Measurements from ENCODE around the gene KRABD2.
"Not testable (repeated sequence)": the region's sequence is repeated elsewhere in the genome, so short reads cannot be mapped to it uniquely, and the experiment has no call there.

The KRABD2 gene

DNA sequence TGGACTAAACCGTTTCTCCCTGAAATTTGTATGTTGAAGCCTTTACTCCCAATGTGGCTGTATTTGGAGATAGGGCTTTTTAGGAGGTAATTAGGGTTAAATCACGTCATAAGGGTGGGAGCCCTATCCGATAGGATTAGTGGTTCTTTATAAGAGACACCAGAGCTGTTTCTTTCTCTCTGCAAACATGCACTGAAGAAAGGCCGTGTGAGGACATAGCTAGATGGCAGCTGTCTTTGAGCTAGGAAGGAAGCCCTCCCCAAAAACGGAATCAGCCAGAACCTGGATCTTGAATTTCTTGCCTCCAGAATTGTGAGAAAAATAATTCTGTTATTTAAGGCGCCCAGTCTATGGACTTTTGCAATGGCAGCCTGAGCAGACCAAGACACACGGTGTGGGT lies 22.8 kb downstream of the KRABD2 start:
- H3K27ac Mint-ChIP-seq, result no peak overlapping the region
- DNase-seq, result no peak
- H3K9me3 Mint-ChIP-seq, result no peaks in the 10 kb centered on the region
- POLR2A ChIA-PET, result no interaction called here
- H3K4me1 Mint-ChIP-seq, result peaks cover 0 to 2% (median 0%) of the 10 kb centered on the region in 4 donors
- H3K27me3 Mint-ChIP-seq, result peaks cover 0 to 13% (median 3%) of the 10 kb centered on the region in 5 donors
- no peak for ATAC-seq
- H3K4me3 Mint-ChIP-seq, result no peak overlapping the region
- H3K36me3 Mint-ChIP-seq, result peaks cover 0 to 2% (median 0%) of the 10 kb centered on the region in 3 donors

DNA sequence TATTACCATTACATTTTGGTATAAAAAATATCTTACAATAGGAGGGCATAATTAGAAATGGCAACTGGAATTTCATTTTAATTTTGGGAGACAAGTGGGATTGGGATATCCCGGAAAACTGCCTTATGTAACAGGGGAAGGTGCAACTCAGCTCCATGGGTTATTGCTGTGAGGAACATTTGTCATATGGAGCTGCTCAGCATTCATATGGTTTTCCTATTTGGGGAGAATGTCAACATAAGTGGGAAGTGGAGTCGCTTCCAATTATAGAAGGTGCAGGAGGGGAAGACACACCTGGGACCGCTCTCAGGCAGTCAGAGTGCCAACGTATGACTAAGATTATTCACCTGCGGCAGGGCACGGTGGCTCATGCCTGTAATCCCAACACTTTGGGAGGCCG lies 26.2 kb downstream of the KRABD2 start:
- Mint-ChIP-seq H3K4me1 (peaks cover 0 to 3% (median 0%) of the 10 kb centered on the region in 4 donors), H3K36me3 (no peaks in the 10 kb centered on the region), H3K27me3 (peaks cover 6 to 33% (median 13%) of the 10 kb centered on the region in 5 donors), H3K9me3 (no peaks in the 10 kb centered on the region), H3K4me3 (no peak overlapping the region), H3K27ac (peak overlapping the region in 1 of 10 donors; percentile 30)
- ATAC-seq (no peak), DNase-seq (no peak)
- POLR2A ChIA-PET, result no interaction called here

DNA sequence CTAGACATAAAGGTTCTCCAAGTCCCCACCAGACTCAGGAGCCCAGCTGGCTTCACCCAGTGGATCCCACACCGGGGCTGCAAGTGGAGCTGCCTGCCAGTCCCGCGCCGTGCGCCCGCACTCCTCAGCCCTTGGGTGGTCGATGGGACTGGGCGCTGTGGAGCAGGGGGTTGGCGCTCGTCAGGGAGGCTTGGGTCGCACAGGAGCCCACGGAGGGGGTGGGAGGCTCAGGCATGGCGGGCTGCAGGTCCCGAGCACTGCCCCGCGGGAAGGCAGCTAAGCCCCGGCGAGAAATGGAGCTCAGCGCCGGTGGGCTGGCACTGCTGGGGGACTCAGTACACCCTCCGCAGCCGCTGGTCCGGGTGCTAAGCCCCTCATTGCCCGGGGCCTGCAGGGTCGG lies 29.5 kb downstream of the KRABD2 start:
- peaks cover 6 to 36% (median 13%) of the 10 kb centered on the region in 5 donors for H3K27me3 Mint-ChIP-seq
- H3K4me3 Mint-ChIP-seq, DNase-seq, ATAC-seq, H3K27ac Mint-ChIP-seq, POLR2A ChIA-PET, H3K9me3 Mint-ChIP-seq, H3K36me3 Mint-ChIP-seq, H3K4me1 Mint-ChIP-seq: not testable (repeated sequence)

DNA sequence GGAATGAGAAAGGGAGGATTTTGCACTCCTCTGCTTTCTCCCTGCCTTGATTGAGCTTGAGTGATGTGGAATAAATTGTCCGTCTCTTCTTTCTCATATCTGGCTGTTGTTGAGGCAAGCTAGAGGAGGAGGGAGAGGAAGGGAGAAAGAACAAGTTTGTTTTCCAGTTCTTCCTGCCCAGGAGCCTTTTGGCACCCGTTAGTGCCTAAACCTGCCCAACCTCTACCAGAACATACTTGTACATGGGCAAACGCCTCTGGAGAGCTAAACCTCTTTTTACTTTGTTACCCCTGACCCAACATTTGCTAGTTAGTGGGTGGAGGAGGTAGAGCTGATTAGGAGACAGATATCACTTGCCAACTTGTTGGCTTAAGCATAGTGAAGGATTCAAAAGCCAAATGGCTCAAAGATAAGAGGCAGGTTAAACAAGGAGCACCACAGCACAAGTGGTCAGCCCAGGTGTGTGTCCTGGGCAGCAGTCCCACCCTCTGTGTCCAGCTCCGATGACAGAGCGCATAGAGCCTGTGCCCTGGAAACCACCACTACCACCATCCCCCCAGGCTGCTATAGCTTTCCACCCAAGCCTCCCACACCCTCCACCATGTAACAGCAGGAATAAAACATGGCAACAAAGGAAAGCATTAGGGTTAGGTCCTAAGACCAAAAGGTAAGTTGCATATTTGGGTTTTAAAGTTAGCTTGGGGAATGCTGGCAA lies 30.4 kb downstream of the KRABD2 start:
- H3K4me1 Mint-ChIP-seq, result peaks cover 0 to 3% (median 0%) of the 10 kb centered on the region in 4 donors
- peaks cover 6 to 36% (median 13%) of the 10 kb centered on the region in 5 donors for H3K27me3 Mint-ChIP-seq
- H3K36me3 Mint-ChIP-seq, result no peaks in the 10 kb centered on the region
- POLR2A ChIA-PET, result interaction anchor here (0.5 kb wide), 1 partner anchor 20 kb away, joined by 3 read pairs; no protein-coding TSS in a partner anchor
- ATAC-seq, result no peak
- H3K9me3 Mint-ChIP-seq, result no peaks in the 10 kb centered on the region
- H3K4me3 Mint-ChIP-seq, result no peak overlapping the region
- peak overlapping the region in 1 of 10 donors; percentile 19 for H3K27ac Mint-ChIP-seq
- DNase-seq, result no peak

DNA sequence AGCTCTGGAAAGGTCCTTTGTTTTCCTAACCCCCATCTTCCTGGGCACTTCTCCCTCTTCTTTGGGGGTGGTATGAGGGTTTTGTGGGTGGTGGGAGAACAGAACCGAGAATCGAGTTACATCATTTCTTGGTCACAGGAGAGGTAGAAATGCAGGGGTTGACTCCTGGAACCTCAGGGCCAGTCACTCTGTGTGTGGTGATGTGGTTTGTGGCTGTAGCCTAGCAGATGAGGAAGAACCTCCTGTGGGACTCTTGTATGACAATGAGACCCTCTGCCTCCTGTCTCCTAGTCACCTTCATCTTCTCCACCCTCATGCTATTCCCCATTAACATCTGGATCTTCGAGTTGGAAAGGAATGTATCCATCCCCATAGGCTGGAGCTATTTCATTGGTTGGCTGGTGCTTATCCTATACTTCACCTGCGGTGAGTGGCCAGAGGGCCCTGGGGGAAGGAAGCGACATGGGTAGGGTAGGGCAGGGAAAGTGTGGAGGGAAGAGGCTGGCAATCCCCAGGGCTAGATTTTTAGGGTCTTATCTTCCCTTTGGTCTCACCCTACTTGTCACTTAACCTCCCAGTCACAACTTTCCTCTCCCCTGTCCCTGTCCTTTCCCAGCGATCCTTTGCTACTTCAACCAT lies 31.3 kb downstream of the KRABD2 start:
- Mint-ChIP-seq H3K27me3 (peaks cover 4 to 36% (median 13%) of the 10 kb centered on the region in 5 donors), H3K4me1 (peaks cover 0 to 3% (median 0%) of the 10 kb centered on the region in 4 donors), H3K36me3 (no peaks in the 10 kb centered on the region), H3K4me3 (peak overlapping the region in 1 of 10 donors; percentile 14), H3K9me3 (no peaks in the 10 kb centered on the region), H3K27ac (peak overlapping the region in 2 of 10 donors; percentile 19 to 76)
- ATAC-seq (no peak), DNase-seq (no peak)
- POLR2A ChIA-PET, result no interaction called here

DNA sequence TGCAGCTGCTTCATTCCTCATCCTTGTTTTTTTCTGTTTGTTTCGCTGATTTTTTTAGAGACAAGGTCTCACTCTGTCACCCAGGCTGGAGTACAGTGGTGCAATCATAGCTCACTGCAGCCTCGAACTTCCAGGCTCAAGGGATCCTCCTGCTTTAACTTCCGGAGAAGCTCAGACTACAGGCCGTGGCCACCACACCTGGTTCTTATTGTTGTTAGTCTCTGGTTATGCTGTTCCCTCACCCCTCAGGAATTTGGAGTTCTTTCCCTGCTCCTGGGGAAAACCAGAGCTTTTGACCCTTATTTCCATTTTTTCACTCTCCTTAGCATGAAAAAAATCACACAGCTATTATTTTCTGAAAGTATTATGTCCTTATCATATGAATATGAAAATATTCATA lies 35.0 kb downstream of the KRABD2 start:
- POLR2A ChIA-PET, result interaction anchor here (0.6 kb wide), 1 partner anchor 715 kb away, joined by 5 read pairs; no protein-coding TSS in a partner anchor
- DNase-seq (no peak), ATAC-seq (no peak)
- Mint-ChIP-seq H3K4me3 (no peak overlapping the region), H3K27me3 (peaks cover 0 to 14% (median 8%) of the 10 kb centered on the region in 5 donors), H3K9me3 (no peaks in the 10 kb centered on the region), H3K36me3 (no peaks in the 10 kb centered on the region), H3K27ac (no peak overlapping the region), H3K4me1 (peaks cover 7 to 11% (median 9%) of the 10 kb centered on the region in 4 donors)

DNA sequence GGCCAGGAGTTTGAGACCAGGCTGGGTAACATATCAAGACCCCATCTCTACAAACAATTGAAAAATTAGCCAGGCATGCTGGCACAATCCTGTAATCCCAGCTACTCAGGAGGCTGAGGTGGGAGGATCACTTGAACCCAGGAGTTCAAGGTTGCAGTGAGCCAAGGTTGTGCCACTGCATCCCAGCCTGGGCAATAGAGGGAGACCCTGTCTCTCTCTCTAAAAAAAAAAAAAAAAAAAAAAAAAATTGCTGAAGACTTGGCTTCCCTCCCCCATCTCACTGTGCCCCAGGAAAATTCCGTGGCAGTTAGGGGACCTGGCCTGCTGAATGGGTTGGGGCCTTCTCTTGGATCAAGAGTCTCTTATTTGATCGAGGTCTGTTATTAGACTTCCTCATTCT lies 37.0 kb downstream of the KRABD2 start, which contains the start of gene ODF4:
TSS of gene ODF4 (plus strand) at position 301 of the 400 bp plus-strand sequence. CDS start 212 bp downstream, outside the sequence.
- POLR2A ChIA-PET, result no interaction called here
- H3K36me3 Mint-ChIP-seq, result no peaks in the 10 kb centered on the region
- no peaks in the 10 kb centered on the region for H3K9me3 Mint-ChIP-seq
- peak within 1 kb of the TSS in 2 of 10 donors; percentile 5 to 52 for H3K27ac Mint-ChIP-seq
- DNase-seq (no peak), ATAC-seq (no peak)
- H3K4me3 Mint-ChIP-seq, result no peak within 1 kb of the TSS
- peaks cover 0 to 8% (median 3%) of the 10 kb centered on the region in 5 donors for H3K27me3 Mint-ChIP-seq
- peaks cover 7 to 11% (median 9%) of the 10 kb centered on the region in 4 donors for H3K4me1 Mint-ChIP-seq

DNA sequence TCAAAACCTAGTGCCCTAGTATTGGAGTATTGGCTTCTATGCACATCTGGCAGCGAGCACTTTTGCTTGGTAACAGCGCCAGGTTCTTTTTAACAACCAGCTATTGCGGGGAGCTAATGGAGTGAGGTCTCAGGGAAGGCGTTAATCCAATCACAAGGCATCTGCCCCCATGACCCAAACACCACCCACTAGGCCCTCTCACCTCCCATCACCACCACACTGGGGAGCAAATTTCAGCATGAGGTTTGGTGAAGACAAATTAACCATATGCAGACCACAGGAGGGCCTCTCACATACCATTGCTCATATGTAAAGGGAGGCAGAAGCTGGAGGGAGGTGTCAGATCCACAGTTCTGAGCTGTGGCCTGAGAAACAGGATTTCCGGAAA lies 37.8 kb downstream of the KRABD2 start:
- Mint-ChIP-seq H3K27me3 (peaks cover 1 to 8% (median 4%) of the 10 kb centered on the region in 5 donors), H3K36me3 (no peaks in the 10 kb centered on the region), H3K4me1 (peaks cover 7 to 11% (median 9%) of the 10 kb centered on the region in 4 donors), H3K9me3 (no peaks in the 10 kb centered on the region), H3K27ac (peak overlapping the region in 1 of 10 donors; percentile 52), H3K4me3 (no peak overlapping the region)
- ATAC-seq, result no peak
- POLR2A ChIA-PET, result no interaction called here
- no peak for DNase-seq

DNA sequence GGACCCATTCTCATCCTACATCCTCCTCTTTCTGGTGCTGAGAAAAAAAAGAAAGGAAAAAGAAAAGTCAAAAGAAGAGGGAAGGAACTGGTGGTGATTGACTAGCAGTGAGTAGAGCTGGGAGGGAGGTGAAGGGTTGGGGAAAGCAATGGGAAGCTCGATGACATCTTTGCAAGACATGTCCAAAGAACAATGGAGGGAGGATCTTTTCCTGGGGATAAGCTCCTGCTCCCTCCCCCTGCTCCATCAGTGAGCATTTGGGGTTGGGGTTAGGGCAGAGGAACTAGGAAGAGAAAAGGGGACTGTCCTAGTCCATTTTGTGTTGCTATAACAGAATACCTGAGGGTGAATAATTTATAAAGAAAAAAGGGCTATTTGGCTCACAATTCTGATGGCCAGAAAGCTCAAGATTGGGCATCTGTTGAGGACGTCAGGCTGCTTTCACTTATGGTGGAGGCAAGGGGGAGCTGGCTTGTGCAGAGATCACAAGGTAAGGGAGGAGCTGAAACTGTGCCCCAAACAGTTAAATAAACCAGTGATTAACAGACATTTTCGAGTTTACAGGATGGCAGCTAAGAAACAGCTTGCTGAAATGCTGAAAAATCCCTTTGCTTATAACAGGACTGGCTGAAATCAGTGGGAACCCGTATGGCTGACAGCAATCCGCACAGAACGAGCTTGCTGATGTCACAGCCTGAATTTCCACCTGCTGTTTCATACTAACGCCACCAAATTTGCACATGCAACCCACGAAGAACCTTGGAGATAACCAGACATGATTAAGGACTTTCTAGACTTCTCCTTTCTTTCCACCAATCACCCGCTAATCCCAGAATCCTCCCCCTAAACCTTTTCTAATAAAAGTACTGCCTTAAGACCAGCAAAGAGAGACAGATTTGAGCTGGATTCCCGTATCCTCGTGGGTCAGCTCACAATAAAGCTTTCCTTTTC lies 38.4 kb downstream of the KRABD2 start:
- Mint-ChIP-seq H3K4me1 (peaks cover 7 to 11% (median 9%) of the 10 kb centered on the region in 4 donors), H3K27me3 (peaks cover 1 to 14% (median 4%) of the 10 kb centered on the region in 5 donors), H3K36me3 (no peaks in the 10 kb centered on the region), H3K4me3 (peak overlapping the region in 6 of 10 donors; percentile 4 to 42 (median 22)), H3K9me3 (no peaks in the 10 kb centered on the region), H3K27ac (peak overlapping the region in 3 of 10 donors; percentile 17 to 76 (median 45))
- DNase-seq, result peak in 1 of 10 donors; percentile 9
- POLR2A ChIA-PET, result interaction anchor here (1.8 kb wide), 1 partner anchor 12 kb away, joined by 4 read pairs; no protein-coding TSS in a partner anchor
- ATAC-seq, result peak in 1 of 2 donors; percentile 46

DNA sequence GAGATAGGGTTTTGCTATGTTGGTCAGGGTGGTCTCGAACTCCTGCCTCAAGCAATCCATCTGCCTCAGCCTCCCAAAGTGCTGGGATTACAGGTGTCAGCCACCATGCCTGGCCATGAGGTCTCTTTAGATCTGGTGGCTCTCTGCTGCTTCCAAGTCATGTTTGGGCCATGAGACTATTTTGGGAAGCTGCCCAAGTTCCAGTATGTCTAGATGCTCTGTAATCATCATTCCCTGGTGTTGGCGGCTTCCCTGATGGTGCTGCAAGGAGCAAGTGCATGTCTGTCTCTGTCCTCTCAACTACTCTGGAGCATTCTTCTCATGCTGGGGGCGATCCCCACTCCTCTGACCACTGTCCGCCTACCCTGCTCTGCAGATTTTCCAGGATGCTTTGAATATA lies 43.2 kb downstream of the KRABD2 start:
- Mint-ChIP-seq H3K9me3 (no peaks in the 10 kb centered on the region), H3K27ac (no peak overlapping the region), H3K36me3 (peaks cover 0 to 2% (median 0%) of the 10 kb centered on the region in 3 donors), H3K4me1 (peaks cover 4 to 7% (median 6%) of the 10 kb centered on the region in 4 donors), H3K27me3 (peaks cover 8 to 29% (median 11%) of the 10 kb centered on the region in 5 donors), H3K4me3 (no peak overlapping the region)
- DNase-seq (no peak), ATAC-seq (no peak)
- POLR2A ChIA-PET, result no interaction called here

DNA sequence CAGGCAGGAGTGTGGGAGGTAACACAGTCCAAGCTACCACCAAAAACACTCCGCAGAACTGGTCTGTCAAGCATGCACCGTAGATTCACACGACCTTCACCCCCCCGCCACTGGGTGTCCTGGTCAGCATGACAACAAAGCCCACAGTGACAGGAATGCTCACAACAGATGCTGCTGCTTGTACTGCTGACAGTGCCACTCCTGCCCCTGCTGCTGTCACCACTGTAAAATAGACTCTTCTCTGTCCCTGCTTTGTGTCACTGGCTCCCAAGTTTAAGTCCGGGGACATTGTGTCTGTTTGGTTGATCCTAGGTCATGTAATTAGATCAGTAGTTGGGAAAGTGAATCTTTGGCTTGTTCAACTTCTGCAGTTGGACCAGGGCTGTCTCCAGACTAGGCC lies 43.8 kb downstream of the KRABD2 start:
- no peak for ATAC-seq
- POLR2A ChIA-PET, result no interaction called here
- peaks cover under 1 to 3% (median 1%) of the 10 kb centered on the region in 4 donors for H3K4me1 Mint-ChIP-seq

DNA sequence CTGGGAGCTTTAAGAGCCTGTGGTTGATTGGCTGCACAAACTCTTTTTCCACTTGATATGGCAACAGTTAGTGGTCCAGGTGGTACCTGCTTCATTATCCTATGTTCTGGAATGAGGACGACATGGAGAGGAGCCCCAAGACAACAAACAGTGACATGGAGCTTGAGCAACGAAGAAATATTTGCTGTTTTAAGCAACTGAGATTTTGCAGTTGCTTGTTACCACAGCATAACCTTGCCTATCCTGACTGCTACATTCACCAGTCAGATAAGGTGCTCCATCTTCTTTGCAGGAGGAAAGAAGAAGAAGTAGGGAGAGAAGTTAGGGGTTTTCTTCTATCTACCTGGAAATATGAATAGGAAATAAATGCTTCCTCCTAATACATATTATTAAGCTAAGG lies 44.4 kb downstream of the KRABD2 start:
- no peak for DNase-seq
- H3K36me3 Mint-ChIP-seq, result peaks cover 0 to 2% (median 0%) of the 10 kb centered on the region in 3 donors
- no peak overlapping the region for H3K4me3 Mint-ChIP-seq
- no peak overlapping the region for H3K27ac Mint-ChIP-seq
- no peaks in the 10 kb centered on the region for H3K9me3 Mint-ChIP-seq
- ATAC-seq, result no peak
- H3K4me1 Mint-ChIP-seq, result peaks cover 0 to 8% (median 3%) of the 10 kb centered on the region in 4 donors
- H3K27me3 Mint-ChIP-seq, result peaks cover 11 to 36% (median 18%) of the 10 kb centered on the region in 5 donors
- POLR2A ChIA-PET, result interaction anchor here (0.7 kb wide), 1 partner anchor 27 kb away, joined by 3 read pairs; no protein-coding TSS in a partner anchor

More for the DNA sequence above, 43.8 kb downstream of the KRABD2 start:
- Mint-ChIP-seq H3K27ac (no peak overlapping the region), H3K36me3 (peaks cover 0 to 2% (median 0%) of the 10 kb centered on the region in 3 donors), H3K9me3 (no peaks in the 10 kb centered on the region), H3K27me3 (peaks cover 11 to 35% (median 16%) of the 10 kb centered on the region in 5 donors), H3K4me3 (no peak overlapping the region)
- DNase-seq, result no peak

All from naive thymus-derived CD8-positive, alpha-beta T cell (primary cell).